ENCODE data around the gene MIS18A.

The MIS18A gene

DNA sequence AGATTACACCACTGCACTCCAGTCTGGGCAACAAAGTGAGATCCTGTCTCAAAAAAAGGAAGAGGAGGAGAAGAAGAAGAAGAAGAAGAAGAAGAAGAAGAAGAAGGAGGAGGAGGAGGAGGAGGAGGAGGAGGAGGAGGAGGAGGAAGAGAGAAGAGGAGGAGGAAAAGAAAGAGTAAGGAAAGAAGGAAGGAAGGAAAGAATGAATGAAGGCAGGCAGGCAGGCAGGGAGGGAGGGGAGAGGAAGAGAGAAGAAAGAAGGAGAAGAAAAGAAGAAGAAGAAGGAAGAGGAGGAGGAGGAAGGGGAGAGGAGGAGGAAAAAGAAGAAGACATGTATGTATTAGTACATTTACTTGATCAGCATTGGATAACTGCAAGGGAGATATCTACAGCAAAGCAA is 26.7 kb downstream of the MIS18A start:
- DNase-seq = no peak

DNA sequence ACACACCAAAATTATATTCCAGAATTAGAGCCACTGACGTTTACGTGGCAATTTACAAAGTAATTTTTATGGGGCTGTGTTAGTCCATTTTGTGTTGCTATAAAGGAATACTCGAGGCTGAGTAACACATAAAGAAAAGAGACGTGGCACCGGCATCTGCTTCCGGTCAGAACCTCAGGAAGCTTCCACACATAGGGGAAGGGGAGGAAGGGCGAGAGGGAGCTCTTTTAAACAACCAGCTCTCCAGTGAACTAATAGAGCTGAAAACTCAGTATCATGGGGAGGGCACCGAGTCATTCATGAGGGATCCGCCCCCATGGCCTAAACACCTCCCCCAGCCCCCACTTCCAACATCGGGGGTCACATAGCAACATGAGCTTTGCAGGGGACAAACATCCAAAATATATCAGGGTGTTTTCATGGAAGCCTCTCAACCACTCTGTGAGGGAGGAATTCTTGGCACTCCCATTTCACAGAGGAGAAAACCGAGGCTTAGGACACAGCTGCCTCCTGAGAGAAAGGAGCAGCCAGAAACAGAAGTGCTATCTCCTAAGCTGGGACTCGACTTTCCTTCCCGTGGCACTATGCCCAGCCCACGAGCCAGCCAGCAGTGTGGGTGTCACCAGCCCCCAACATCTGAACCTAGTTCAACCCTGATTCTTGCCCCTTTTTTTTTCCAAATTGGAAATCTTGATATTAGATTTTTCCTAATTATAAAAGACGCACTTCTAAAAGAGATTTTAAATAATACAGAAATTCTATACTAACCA is 29.2 kb downstream of the MIS18A start:
- DNase-seq = no peak

DNA sequence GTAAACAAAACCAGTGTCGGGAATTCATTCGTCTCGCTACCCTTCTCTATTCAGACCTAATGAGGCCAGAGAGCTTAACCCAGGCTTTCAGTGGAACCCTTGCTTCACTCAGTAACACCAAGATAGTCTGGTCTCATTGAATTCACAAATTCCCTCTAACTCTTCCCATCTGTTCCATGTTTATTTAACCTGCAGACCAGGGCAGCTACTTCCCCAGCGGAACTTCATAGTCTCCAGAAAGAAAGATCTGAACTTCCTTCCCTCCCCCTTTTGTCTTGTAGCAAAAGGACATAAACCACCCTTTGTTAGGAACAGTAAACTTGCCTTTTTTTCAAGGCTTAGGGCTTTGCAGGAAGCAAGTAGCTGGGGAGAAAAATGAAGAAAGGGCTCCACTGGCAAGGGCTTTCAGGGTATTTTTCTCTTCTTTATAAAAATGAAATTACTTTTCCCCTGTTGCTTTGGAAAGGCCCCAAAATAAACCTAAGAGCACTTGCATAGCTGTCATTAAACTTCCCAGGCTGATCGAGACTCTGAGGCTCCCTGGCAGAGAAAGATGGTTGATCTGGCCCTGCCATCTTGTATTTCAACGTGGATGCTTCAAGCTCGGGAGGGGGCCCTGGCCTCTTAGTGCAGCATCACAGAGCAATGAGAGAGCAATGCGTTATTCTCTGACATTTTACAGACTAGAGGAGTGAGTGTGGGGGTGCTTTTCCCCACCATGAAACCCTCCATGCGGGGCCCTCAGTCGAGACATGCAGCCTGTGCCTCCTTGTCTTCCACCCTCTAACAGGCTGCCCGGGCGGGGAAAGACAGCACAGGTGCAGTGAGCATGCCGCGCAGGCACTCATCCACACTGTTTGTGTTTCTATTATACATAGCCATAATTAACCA is 30.0 kb downstream of the MIS18A start:
- DNase-seq = peak; percentile 21

DNA sequence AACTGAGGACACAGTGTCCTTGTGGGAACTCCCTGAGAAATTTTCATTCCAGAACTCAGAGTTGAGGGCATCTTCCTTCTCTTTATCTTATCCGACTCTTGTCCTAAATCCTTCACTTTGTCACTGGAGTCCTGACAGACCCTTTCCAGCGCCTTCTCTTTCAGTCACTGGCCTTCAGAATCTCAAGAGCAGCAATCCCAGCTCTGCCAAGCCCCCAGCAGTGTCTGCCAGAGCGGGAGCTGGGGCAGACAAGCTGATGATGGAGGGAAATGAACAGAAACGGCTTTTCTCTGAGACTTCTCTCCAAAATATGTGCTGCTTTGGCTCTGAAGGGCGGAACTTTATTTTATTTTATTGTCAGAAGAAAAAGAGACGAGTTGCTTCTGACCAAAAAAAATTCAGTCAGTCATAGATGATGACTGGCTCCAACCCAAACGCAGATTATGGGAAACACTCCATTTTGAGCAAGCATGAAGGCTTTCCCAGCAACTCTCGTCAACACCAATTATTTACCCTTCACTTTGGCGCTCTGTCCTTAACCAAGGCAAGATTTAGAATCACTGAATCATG is 32.2 kb downstream of the MIS18A start:
- DNase-seq = no peak

DNA sequence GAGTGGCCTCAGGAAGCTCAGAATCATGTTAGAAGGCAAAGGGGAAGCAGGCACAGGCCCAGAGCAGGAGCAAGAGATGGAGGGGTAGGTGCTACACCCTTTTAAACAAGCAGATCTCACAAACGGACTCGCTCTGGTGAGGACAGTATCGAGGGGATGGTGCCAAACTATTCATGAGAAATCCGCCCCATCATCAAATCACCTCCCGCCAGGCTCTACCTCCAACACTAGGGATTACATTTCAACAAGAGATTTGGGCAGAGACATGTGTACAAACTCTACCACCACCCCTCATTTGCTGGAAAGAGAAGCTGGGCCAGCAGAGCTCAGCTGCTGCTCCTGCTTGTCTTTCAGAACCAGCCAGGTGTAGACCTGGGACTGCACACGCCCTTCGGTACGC is 32.9 kb downstream of the MIS18A start:
- no peak for DNase-seq

DNA sequence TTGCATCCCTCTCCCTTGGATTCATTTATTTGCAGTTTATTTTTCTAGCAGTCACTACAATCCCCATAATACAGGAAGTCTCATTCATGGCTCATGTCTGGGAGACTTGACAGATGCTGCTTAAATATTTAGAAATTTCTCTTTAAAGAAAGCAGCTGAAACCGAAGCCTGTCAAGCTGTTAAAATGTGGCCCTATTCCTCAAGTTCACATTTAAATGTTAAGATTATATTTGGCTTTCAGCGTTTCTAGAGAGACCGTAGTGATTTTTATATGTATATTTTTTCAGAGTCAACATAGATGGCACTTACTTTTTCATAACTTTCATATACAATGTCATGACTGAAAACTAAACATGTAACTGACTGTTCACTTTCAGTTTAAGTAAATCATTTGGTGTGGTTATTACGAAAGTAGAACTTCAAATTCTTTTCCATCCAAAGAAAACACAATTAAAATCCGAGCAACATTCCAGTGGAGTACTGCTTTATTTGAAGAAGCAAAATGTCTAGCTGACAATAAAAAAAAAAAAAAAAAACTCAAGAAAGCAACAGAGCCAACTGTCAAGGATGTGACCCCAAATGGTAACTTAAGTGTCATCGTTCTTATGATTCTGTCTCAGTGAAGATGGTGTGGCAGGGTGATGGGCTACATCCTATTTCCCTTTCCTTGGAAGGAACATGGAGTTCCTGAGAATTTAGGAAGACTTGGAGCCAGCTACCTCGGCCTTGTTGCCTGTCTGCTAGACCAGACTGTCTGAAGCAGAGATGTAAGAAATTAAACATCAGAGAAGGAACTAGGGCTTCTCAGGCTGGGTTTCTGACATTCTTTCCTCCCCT is 37.8 kb downstream of the MIS18A start:
- DNase-seq = peak; percentile 63

DNA sequence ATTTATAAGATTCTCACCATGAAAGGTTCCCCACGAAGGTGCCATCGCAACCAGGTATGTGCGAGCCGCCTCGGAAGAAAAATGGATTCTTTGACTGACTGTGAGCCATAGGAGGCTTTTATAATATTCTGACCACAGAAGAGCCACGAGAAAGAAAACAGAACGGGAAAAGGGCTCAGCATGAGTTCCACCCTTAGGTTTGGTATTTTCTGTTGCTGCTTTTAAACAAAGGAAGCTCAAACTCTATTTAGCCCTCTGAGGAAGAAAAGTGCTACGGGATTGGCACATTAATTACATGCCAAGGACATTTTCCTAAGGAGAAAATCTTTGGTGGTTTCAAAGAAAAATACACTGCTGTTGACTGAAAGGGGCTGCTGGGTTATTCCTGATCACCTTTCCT is 39.3 kb downstream of the MIS18A start:
- DNase-seq = no peak

DNA sequence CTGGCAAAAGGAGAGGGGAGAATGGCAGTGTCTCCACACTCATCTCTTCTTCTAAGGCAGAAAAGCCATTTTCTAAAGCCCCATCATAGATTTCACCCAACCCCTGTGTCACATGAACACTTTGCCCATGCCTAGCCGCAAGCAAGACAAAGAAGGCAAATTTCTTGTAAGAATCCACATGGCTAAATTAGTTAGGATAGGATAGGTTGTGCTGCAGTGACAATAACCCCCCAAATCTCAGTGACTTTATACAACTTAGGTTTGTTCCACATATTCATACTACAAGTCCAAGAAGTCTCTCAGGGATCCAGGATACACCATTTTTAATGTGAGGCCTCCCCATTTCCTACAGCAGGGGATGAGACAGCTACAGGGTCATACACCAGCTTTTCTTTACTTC is 40.8 kb downstream of the MIS18A start:
- DNase-seq = no peak

DNA sequence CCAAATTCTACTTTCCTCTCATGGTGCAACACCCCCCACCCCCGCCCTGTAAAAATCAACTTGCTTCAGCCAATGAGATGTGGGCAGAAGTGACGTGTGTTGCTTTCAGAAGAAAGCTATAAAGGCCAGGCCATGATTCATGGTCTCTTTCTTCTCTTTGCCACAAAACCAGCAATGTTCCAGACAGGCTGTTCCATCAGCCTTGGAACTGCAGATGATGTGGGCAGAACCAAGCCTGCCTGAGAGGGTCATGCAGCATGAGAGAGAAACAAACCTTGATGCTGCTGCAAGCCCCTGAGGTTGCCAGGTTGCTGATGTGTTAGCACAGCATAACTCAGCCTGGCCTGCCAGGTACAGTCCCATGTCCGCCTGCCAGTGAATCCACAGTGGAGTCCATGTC is 41.8 kb downstream of the MIS18A start:
- no peak for DNase-seq

DNA sequence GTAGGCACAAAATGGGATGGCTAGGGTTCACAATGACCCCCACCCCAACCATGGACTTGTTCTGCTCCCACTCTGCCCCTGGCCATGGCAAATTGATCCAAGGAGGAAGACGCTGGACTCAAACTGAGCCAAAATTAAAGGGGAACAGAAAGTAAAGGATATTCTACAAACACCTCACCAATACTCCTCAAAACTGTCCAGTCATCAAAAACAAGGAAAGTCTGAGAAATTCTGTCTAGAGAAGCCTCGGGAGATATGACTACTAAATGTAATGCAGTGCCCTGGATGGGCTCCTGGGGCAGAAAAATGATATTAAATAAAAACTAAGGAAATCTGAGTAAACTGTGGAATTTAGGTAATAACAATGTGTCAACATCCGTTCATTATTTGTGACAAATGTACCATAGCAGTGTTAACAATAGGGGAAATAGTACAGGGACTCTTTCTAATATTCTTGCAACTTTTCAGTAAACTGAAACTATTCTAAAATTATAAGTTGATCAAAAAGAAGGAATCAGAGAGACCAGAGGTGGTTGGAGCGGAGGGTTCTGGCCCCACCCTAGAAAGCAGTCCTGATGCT is 45.0 kb downstream of the MIS18A start:
- no peak for DNase-seq

DNA sequence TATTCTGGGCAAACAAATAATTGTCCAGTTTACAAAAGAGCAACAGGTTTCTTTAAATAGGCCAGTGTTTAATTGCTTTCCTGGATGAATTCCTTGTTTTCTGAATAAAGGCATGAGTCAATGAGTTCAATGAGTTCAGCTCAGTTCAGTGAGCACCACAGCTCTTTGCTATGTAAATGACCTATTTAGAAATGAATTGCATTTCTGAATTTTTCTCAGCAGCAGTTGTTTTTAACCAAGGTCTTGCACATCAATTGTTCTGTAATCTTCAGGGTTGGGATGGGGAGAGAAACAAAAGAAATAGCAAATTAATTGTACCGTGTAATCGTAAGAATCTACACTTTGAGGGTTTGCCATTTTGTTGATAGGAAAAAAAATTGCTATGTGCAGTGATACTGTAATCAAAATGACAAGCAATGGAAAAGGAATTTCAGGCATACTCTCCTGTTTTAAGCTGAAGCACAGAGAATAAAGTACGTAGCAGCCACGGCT is 45.7 kb downstream of the MIS18A start:
- no peak for DNase-seq

DNA sequence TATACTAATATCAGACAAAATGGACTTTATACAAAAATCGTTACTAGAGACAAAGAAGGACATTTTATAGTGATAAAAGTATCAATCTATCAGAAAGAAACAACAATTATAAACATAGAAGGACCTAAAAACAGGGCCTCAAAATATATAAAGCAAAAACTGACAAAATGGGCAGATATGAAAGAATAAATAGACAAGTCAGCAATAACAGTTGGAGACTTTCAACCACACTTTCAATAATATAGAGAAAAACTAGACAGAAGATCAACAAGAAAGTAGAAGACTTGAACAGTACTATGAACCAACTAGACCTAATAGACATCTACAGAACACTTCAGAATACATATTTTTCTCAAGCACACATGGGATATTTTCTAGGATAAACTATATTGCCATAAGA is 52.4 kb downstream of the MIS18A start:
- no peak for DNase-seq

Measured in fibroblast of skin of scalp (primary cell).